Measurements from ENCODE around the gene AMER2. TPM values are rescaled to one million over a fixed set of nuclear protein-coding genes. Genes with fewer than 3 reads are reported as not detected.

Gene AMER2
- total and polyA plus RNA-seq, 4 donors, result 0.02 to 2.0 TPM; not detected in 2

- TF ChIP-seq CTCF (IDR thresholded peaks at IDR 0.05; ENCODE audit: control extremely low read depth, extremely low read depth), result no peak
- Histone ChIP-seq H3K9me3 (ENCODE audit: control insufficient read depth in 4 of 4, insufficient read depth in 3 of 4, low read length in 3 of 4) (peaks cover 0 to 6% (median 3%) of the 10 kb centered on the region in 4 donors), H3K36me3 (ENCODE audit: control insufficient read depth in 4 of 4, insufficient read depth in 4 of 4, low read length in 4 of 4) (no peaks in the 10 kb centered on the region), H3K27me3 (ENCODE audit: control insufficient read depth in 3 of 3, insufficient read depth in 3 of 3, low read length in 2 of 3) (peaks cover 0 to 7% (median 5%) of the 10 kb centered on the region in 3 donors), H3K9ac (ENCODE audit: insufficient read depth in 1 of 2, low read length in 2 of 2) (no peak overlapping the region), H3K4me3 (no peak overlapping the region), H3K27ac (ENCODE audit: low read depth in 1 of 2, low read length in 1 of 2) (no peak overlapping the region), H3K4me1 (ENCODE audit: control insufficient read depth in 5 of 5, insufficient read depth in 5 of 5, low read length in 5 of 5) (peaks cover 0 to 34% (median 0%) of the 10 kb centered on the region in 5 donors)
- ATAC-seq (ENCODE audit: insufficient read depth, low FRiP score) (no peak), DNase-seq (peak; percentile 80 to 92 (median 88))
- 61 to 66% methylated on average over 5 of the region's 5 CpGs for WGBS, 2 donors
These were observed 39.2 kb downstream of the AMER2 start for GRCh38 chr13:25132751-25133390.

GRCh38 chr13:25131881-25132420, 40.1 kb downstream of the AMER2 start:
- Histone ChIP-seq H3K4me1 (ENCODE audit: control insufficient read depth in 5 of 5, insufficient read depth in 5 of 5, low read length in 5 of 5) (peaks cover 0 to 25% (median 0%) of the 10 kb centered on the region in 5 donors), H3K9me3 (ENCODE audit: control insufficient read depth in 4 of 4, insufficient read depth in 3 of 4, low read length in 3 of 4) (peaks cover 0 to 6% (median 3%) of the 10 kb centered on the region in 4 donors), H3K4me3 (no peak overlapping the region), H3K36me3 (ENCODE audit: control insufficient read depth in 4 of 4, insufficient read depth in 4 of 4, low read length in 4 of 4) (no peaks in the 10 kb centered on the region), H3K27me3 (ENCODE audit: control insufficient read depth in 3 of 3, insufficient read depth in 3 of 3, low read length in 2 of 3) (peaks cover 0 to 7% (median 4%) of the 10 kb centered on the region in 3 donors), H3K9ac (ENCODE audit: insufficient read depth in 1 of 2, low read length in 2 of 2) (no peak overlapping the region), H3K27ac (ENCODE audit: low read depth in 1 of 2, low read length in 1 of 2) (no peak overlapping the region)
- DNase-seq, result peak in 1 of 3 donors; percentile 2
- WGBS, 2 donors, result 68 to 80% methylated on average over 6 of the region's 6 CpGs
- no peak for ATAC-seq (ENCODE audit: insufficient read depth, low FRiP score)
- no peak for TF ChIP-seq CTCF (IDR thresholded peaks at IDR 0.05; ENCODE audit: control extremely low read depth, extremely low read depth)

GRCh38 chr13:25130944-25131343, 41.1 kb downstream of the AMER2 start:
- DNase-seq, result no peak
- Histone ChIP-seq H3K9ac (ENCODE audit: insufficient read depth in 1 of 2, low read length in 2 of 2) (no peak overlapping the region), H3K9me3 (ENCODE audit: control insufficient read depth in 4 of 4, insufficient read depth in 3 of 4, low read length in 3 of 4) (peaks cover 0 to 6% (median 3%) of the 10 kb centered on the region in 4 donors), H3K36me3 (ENCODE audit: control insufficient read depth in 4 of 4, insufficient read depth in 4 of 4, low read length in 4 of 4) (no peaks in the 10 kb centered on the region), H3K27ac (ENCODE audit: low read depth in 1 of 2, low read length in 1 of 2) (no peak overlapping the region), H3K4me3 (no peak overlapping the region), H3K27me3 (ENCODE audit: control insufficient read depth in 3 of 3, insufficient read depth in 3 of 3, low read length in 2 of 3) (peaks cover 0 to 1% (median 0%) of the 10 kb centered on the region in 3 donors), H3K4me1 (ENCODE audit: control insufficient read depth in 5 of 5, insufficient read depth in 5 of 5, low read length in 5 of 5) (peaks cover 0 to 18% (median 0%) of the 10 kb centered on the region in 5 donors)
- ATAC-seq (ENCODE audit: insufficient read depth, low FRiP score), result no peak
- TF ChIP-seq CTCF (IDR thresholded peaks at IDR 0.05; ENCODE audit: control extremely low read depth, extremely low read depth), result no peak
- 34 to 43% methylated on average over 3 of the region's 3 CpGs for WGBS, 2 donors

Measured in lung (tissue), 12 donors.